Epithelial cell of esophagus (primary cell): ENCODE data around the gene FAM3C.

Experiments used
- DNase-seq: peaks from one replicate; pipeline ENCODE4 v3.0.0; 2010; ENCODE audit warnings: low read depth
- H3K4me3 ChIP-seq: 2 replicates; pipeline ENCODE4 v1.5.1; 2011; ENCODE audit warnings: mild to moderate bottlenecking, low read length, control low read depth
- TF ChIP-seq, protein P1 (sequence below): IDR thresholded peaks from 2 replicates; pipeline ENCODE4 v1.5.1; 2011; ENCODE audit warnings: low read depth, mild to moderate bottlenecking, low read length, control low read depth, inconsistent platforms; ENCODE audit not compliant: insufficient read depth; ENCODE audit errors: missing control alignments

FAM3C gene

GRCh38 chr7:121334875-121335648, 61.0 kb downstream of the FAM3C start:
- TF ChIP-seq, protein P1, sequence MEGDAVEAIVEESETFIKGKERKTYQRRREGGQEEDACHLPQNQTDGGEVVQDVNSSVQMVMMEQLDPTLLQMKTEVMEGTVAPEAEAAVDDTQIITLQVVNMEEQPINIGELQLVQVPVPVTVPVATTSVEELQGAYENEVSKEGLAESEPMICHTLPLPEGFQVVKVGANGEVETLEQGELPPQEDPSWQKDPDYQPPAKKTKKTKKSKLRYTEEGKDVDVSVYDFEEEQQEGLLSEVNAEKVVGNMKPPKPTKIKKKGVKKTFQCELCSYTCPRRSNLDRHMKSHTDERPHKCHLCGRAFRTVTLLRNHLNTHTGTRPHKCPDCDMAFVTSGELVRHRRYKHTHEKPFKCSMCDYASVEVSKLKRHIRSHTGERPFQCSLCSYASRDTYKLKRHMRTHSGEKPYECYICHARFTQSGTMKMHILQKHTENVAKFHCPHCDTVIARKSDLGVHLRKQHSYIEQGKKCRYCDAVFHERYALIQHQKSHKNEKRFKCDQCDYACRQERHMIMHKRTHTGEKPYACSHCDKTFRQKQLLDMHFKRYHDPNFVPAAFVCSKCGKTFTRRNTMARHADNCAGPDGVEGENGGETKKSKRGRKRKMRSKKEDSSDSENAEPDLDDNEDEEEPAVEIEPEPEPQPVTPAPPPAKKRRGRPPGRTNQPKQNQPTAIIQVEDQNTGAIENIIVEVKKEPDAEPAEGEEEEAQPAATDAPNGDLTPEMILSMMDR = no peak
- no peak for DNase-seq
- no peak overlapping the region for H3K4me3 ChIP-seq

GRCh38 chr7:121334376-121334775, 61.7 kb downstream of the FAM3C start:
- DNase-seq = no peak
- TF ChIP-seq, protein P1 = no peak
- no peak overlapping the region for H3K4me3 ChIP-seq

- no peak for DNase-seq
- TF ChIP-seq, protein P1 = no peak
- H3K4me3 ChIP-seq = no peak overlapping the region
These were observed 64.5 kb downstream of the FAM3C start for GRCh38 chr7:121331574-121331973.

DNA sequence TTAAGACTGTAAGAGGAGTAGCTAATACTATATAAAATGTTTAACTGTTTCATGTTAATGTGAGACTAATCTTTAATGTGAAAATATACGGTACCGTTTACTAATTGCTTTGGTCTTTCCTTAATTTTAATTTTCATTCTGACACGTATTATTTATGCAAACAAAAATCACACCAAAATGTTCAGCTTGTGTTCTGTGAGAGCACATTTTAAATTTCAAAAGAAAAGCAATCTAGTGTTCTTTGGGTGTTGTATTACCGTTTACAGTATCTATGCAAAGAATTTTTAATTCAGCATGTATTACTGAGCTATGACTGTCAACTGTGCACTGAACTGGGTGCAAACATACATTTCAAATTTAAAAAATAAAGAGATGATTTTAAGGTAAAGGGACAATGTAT, 65.1 kb downstream of the FAM3C start:
- TF ChIP-seq, protein P1 = no peak
- H3K4me3 ChIP-seq = no peak overlapping the region
- no peak for DNase-seq

DNA sequence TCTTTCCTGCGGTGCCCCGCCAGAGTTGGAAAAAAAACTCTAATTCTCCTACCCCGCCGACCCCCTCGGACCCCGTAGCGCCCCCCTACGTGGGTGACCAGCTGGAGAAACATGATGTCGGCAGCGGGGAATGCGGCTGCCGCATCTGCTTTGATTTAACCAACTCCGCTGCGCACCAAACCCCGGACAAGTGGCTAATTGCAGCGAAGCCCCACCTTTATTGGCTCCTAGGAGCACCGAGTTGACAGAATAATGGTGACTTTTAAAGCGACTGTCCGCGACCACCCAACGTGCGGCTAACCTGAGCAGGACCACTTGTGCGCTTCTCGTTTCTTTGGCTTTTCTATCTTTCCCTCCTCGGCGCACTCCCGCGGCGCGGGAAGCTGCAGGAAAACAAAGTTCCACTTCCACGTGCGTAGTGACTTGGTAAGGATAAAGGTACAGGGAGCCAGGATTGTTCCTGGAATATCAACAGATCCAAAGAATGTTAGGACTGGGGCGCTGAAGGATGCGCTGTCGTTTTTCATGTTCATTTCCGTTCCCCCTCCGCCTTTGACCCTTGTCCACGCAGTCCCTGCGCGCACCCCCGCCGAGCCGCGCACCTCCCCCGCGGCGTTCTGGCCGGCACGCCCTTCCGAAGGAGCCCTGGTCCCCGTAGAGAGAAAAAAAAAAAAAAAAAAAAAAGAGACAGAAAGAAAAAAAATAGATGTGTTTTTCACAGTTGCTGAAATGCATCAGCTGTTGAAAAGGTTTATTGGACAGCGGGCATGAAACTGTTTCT, 65.9 kb downstream of the FAM3C start:
- TF ChIP-seq, protein P1 = no peak
- H3K4me3 ChIP-seq = peak overlapping the region; percentile 32
- DNase-seq = no peak

DNA sequence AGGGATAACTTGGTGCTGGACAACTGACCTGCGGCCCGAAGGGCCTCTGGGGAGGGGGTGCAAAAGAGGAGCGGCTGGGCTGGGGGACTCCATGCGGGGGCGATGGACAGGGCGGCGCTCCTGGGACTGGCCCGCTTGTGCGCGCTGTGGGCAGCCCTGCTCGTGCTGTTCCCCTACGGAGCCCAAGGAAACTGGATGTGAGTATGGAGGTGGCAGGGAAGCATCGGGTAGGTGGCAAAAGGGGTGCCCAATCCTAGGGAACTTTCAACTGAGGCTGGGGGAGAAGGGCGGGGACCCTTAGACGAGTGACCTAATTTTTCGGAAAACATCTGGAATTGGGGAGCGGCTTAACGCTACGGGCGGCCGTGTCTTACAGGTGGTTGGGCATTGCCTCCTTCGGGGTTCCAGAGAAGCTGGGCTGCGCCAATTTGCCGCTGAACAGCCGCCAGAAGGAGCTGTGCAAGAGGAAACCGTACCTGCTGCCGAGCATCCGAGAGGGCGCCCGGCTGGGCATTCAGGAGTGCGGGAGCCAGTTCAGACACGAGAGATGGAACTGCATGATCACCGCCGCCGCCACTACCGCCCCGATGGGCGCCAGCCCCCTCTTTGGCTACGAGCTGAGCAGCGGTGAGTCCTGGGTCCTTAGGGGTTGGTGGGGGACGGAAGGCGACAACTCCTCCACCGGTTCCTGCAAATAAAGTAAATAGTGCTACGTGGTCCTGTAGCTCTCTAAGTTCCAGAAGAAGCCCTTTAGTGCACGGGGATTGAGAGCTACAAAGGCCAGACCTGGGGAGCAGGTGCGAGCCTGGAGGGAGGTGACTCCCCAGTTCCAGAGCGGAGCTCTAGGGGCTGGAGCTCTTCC, 66.7 kb downstream of the FAM3C start:
- peak overlapping the region; percentile 32 for H3K4me3 ChIP-seq
- peak; percentile 51 for DNase-seq
- TF ChIP-seq, protein P1 = peak; percentile 38
